ENCODE measurements around the gene CLSTN2. TPM values are rescaled to one million over a fixed set of nuclear protein-coding genes. Genes with fewer than 3 reads are reported as not detected.

The CLSTN2 gene
- total and polyA plus RNA-seq, 4 donors: 0.09 to 2.2 (median 0.55) TPM

DNA sequence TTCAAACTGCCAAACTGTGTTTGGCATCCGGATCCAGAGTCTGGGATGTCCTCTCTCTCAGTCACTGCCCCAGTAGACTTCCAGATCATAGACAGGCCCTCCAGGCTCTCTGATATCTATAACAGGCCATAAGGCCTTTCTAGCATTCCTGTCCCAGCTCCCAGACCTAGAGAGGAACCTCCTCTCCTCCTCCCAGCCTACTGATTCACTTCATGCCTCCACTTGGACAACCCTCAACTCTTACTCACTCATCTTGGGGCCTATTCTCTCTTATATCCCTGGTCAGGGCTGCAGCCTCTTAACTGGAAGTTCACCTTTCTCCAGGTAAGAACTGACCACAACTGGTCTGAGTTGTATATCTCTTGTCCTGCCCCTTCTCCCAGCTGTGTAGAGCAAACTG lies 489.2 kb downstream of the CLSTN2 start:
- Histone ChIP-seq H3K27ac (ENCODE audit: low read depth in 1 of 2, low read length in 2 of 2) (no peak overlapping the region), H3K4me3 (ENCODE audit: low read depth in 1 of 3, low read length in 3 of 3) (no peak overlapping the region), H3K36me3 (ENCODE audit: control insufficient read depth in 4 of 4, insufficient read depth in 3 of 4, low read depth in 1 of 4, low read length in 3 of 4) (no peaks in the 10 kb centered on the region), H3K27me3 (ENCODE audit: control insufficient read depth in 4 of 4, insufficient read depth in 4 of 4, low read length in 3 of 4) (no peaks in the 10 kb centered on the region), H3K4me1 (ENCODE audit: control insufficient read depth in 4 of 4, insufficient read depth in 4 of 4, low read length in 3 of 4) (no peaks in the 10 kb centered on the region), H3K9ac (ENCODE audit: low read depth in 1 of 2, low read length in 2 of 2) (no peak overlapping the region), H3K9me3 (ENCODE audit: control insufficient read depth in 4 of 4, low read length in 3 of 4) (no peaks in the 10 kb centered on the region)
- no peak for TF ChIP-seq FOXA1 (IDR thresholded peaks at IDR 0.05)
- no peak for TF ChIP-seq RAD21 (IDR thresholded peaks at IDR 0.05)
- no peak for TF ChIP-seq SP1 (IDR thresholded peaks at IDR 0.05)
- no peak for TF ChIP-seq RXRA (IDR thresholded peaks at IDR 0.05)
- TF ChIP-seq MAX (IDR thresholded peaks at IDR 0.05): no peak
- no peak for TF ChIP-seq YY1 (IDR thresholded peaks at IDR 0.05)
- no peak for TF ChIP-seq HNF4G (IDR thresholded peaks at IDR 0.05)
- TF ChIP-seq JUND (IDR thresholded peaks at IDR 0.05): no peak
- TF ChIP-seq EGR1 (IDR thresholded peaks at IDR 0.05; ENCODE audit: low read depth in 2 of 2): no peak
- TF ChIP-seq GABPA (IDR thresholded peaks at IDR 0.05 in 1 of 2, conservative IDR thresholded peaks at IDR 0.05 in 1 of 2): no peak
- TF ChIP-seq, protein P1, sequence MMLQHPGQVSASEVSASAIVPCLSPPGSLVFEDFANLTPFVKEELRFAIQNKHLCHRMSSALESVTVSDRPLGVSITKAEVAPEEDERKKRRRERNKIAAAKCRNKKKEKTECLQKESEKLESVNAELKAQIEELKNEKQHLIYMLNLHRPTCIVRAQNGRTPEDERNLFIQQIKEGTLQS (IDR thresholded peaks at IDR 0.05): no peak
- TF ChIP-seq ZBTB33 (IDR thresholded peaks at IDR 0.05): no peak
- no peak for TF ChIP-seq NR2F2 (IDR thresholded peaks at IDR 0.05)
- no peak for TF ChIP-seq HNF4A (conservative IDR thresholded peaks at IDR 0.05)
- no peak for TF ChIP-seq FOXA2 (IDR thresholded peaks at IDR 0.05)
- DNase-seq (ENCODE audit: low spot score): no peak
- 90% methylated on average over 1 of the region's 1 CpG for WGBS

- WGBS: 91% methylated on average over 1 of the region's 1 CpG
- no peak for TF ChIP-seq FOXA2 (IDR thresholded peaks at IDR 0.05)
- TF ChIP-seq ZBTB33 (IDR thresholded peaks at IDR 0.05): no peak
- H3K36me3 ChIP-seq (ENCODE audit: control insufficient read depth in 4 of 4, insufficient read depth in 3 of 4, low read depth in 1 of 4, low read length in 3 of 4): no peaks in the 10 kb centered on the region
Measured at GRCh38 chr3:140424726-140425125, 489.7 kb downstream of the CLSTN2 start.

DNA sequence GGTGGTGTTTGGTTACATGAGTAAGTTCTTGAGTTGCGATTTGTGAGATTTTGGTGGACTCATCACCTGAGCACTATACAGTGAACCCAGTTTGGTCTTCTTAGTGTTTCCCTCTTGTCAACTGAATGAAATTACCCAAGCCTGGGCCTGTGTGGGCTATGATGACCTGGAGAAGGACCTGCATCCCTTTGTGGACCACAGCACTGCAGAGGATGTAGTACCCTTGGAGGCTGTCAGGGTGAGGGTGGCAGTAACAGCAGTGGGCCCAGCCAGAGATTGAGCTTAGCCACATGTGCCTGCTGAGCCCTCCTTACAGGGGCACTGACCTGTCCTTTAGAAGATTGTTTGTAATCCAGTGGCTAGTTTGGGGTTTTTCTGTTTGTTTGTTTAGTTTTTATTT lies 492.8 kb downstream of the CLSTN2 start:
- Histone ChIP-seq H3K27ac (ENCODE audit: low read depth in 1 of 2, low read length in 2 of 2) (no peak overlapping the region), H3K4me1 (ENCODE audit: control insufficient read depth in 4 of 4, insufficient read depth in 4 of 4, low read length in 3 of 4) (no peaks in the 10 kb centered on the region), H3K9ac (ENCODE audit: low read depth in 1 of 2, low read length in 2 of 2) (no peak overlapping the region), H3K4me3 (ENCODE audit: low read depth in 1 of 3, low read length in 3 of 3) (no peak overlapping the region), H3K9me3 (ENCODE audit: control insufficient read depth in 4 of 4, low read length in 3 of 4) (no peaks in the 10 kb centered on the region), H3K27me3 (ENCODE audit: control insufficient read depth in 4 of 4, insufficient read depth in 4 of 4, low read length in 3 of 4) (no peaks in the 10 kb centered on the region), H3K36me3 (ENCODE audit: control insufficient read depth in 4 of 4, insufficient read depth in 3 of 4, low read depth in 1 of 4, low read length in 3 of 4) (no peaks in the 10 kb centered on the region)
- TF ChIP-seq EGR1 (IDR thresholded peaks at IDR 0.05; ENCODE audit: low read depth in 2 of 2) (no peak), ZBTB33 (IDR thresholded peaks at IDR 0.05) (no peak), CTCF (IDR thresholded peaks at IDR 0.05; ENCODE audit: low read depth, low read length, missing input control) (no peak), NR2F2 (IDR thresholded peaks at IDR 0.05) (no peak), RAD21 (IDR thresholded peaks at IDR 0.05) (no peak)
- WGBS: 90% methylated on average over 1 of the region's 1 CpG
- peak; percentile 20 for DNase-seq (ENCODE audit: low spot score)

More at GRCh38 chr3:140424726-140425125, 489.7 kb downstream of the CLSTN2 start:
- no peak overlapping the region for H3K27ac ChIP-seq (ENCODE audit: low read depth in 1 of 2, low read length in 2 of 2)
- no peaks in the 10 kb centered on the region for H3K9me3 ChIP-seq (ENCODE audit: control insufficient read depth in 4 of 4, low read length in 3 of 4)
- no peaks in the 10 kb centered on the region for H3K27me3 ChIP-seq (ENCODE audit: control insufficient read depth in 4 of 4, insufficient read depth in 4 of 4, low read length in 3 of 4)
- H3K9ac ChIP-seq (ENCODE audit: low read depth in 1 of 2, low read length in 2 of 2): no peak overlapping the region
- DNase-seq (ENCODE audit: low spot score): no peak
- no peaks in the 10 kb centered on the region for H3K4me1 ChIP-seq (ENCODE audit: control insufficient read depth in 4 of 4, insufficient read depth in 4 of 4, low read length in 3 of 4)
- no peak overlapping the region for H3K4me3 ChIP-seq (ENCODE audit: low read depth in 1 of 3, low read length in 3 of 3)
